HepG2 (cell line): ENCODE data around the gene DOK1. TPM values are rescaled to one million over a fixed set of nuclear protein-coding genes. Genes with fewer than 3 reads are reported as not detected.
A peak's percentile ranks its signal among the peaks of the same experiment; 100 is the strongest.

Source experiments
- ATF7 ChIP-seq, 2 experiments: fragments of 450-650 bp in 1 of 2; sonication (generic) in 1 of 2; formaldehyde crosslinking in 1 of 2; IDR thresholded peaks; 2 replicates each; pipeline versions ENCODE4 v1.4.0 to v1.6.1; 2016 to 2020; ENCODE audit warnings: antibody characterized with exemption in 1 of 2, mild to moderate bottlenecking in 1 of 2, missing genetic modification reagents in 1 of 2
- ATM ChIP-seq: fragments of 450-650 bp; IDR thresholded peaks from 2 replicates; pipeline ENCODE4 v1.7.1; 2017; ENCODE audit warnings: mild to moderate bottlenecking, borderline replicate concordance
- FLYWCH1 ChIP-seq: sonication (generic); formaldehyde crosslinking; IDR thresholded peaks from 2 replicates; pipeline ENCODE4 v1.8.1; 2023; ENCODE audit warnings: mild to moderate bottlenecking, missing genetic modification reagents
- LBX2 ChIP-seq: sonication (generic); formaldehyde crosslinking; IDR thresholded peaks from 2 replicates; pipeline ENCODE4 v1.5.0; 2020; ENCODE audit warnings: missing genetic modification reagents, mild to moderate bottlenecking, borderline replicate concordance
- NFYC ChIP-seq: IDR thresholded peaks from 2 replicates; pipeline ENCODE4 v1.6.1; 2016; ENCODE audit warnings: missing genetic modification reagents, missing compliant biosample characterization
- PHF20 ChIP-seq: sonication (generic); formaldehyde crosslinking; IDR thresholded peaks from 2 replicates; pipeline ENCODE4 v1.5.0; 2020; ENCODE audit warnings: mild to moderate bottlenecking, missing genetic modification reagents
- SCMH1 ChIP-seq: sonication (generic); formaldehyde crosslinking; IDR thresholded peaks from 2 replicates; pipeline ENCODE4 v1.9.0; 2021; ENCODE audit warnings: missing genetic modification reagents, mild to moderate bottlenecking, borderline replicate concordance
- TBX2 ChIP-seq: sonication (generic); formaldehyde crosslinking; IDR thresholded peaks from 2 replicates; pipeline ENCODE4 v1.5.0; 2020; ENCODE audit warnings: missing genetic modification reagents, mild to moderate bottlenecking, borderline replicate concordance
- ZC3H4 ChIP-seq: sonication (generic); formaldehyde crosslinking; IDR thresholded peaks from 2 replicates; pipeline ENCODE4 v1.4.0; 2020; ENCODE audit warnings: missing genetic modification reagents, borderline replicate concordance
- ZNF205 ChIP-seq: IDR thresholded peaks from 2 replicates; pipeline ENCODE4 v1.6.1; 2018; ENCODE audit warnings: missing biosample characterization, missing genetic modification reagents
- ZNF276 ChIP-seq: sonication (generic); formaldehyde crosslinking; IDR thresholded peaks from 2 replicates; pipeline ENCODE4 v1.4.0; 2020; ENCODE audit warnings: mild to moderate bottlenecking, low read depth, missing genetic modification reagents
- ZNF296 ChIP-seq: sonication (generic); formaldehyde crosslinking; conservative IDR thresholded peaks from 2 replicates; pipeline ENCODE4 v1.5.0; 2020; ENCODE audit warnings: mild to moderate bottlenecking, missing genetic modification reagents
- ZNF30 ChIP-seq: sonication (generic); formaldehyde crosslinking; IDR thresholded peaks from 2 replicates; pipeline ENCODE4 v1.5.0; 2020; ENCODE audit warnings: mild to moderate bottlenecking, missing genetic modification reagents
- ZNF367 ChIP-seq: sonication (generic); formaldehyde crosslinking; IDR thresholded peaks from 2 replicates; pipeline ENCODE4 v1.4.0; 2020; ENCODE audit warnings: missing genetic modification reagents, borderline replicate concordance
- ZNF639 ChIP-seq: conservative IDR thresholded peaks from 2 replicates; pipeline ENCODE4 v1.6.1; 2018; ENCODE audit warnings: missing genetic modification reagents
- ZNF747 ChIP-seq: sonication (generic); formaldehyde crosslinking; IDR thresholded peaks from 2 replicates; pipeline ENCODE4 v1.8.1; 2023; ENCODE audit warnings: missing genetic modification reagents, mild to moderate bottlenecking, borderline replicate concordance
- polyA plus RNA-seq, 8 experiments: library from polyadenylated mRNA; depleted of rRNA in 3 of 8; stranded (reverse) in 7 of 8; unstranded in 1 of 8; fragments of >200 nt; fragmentation: Illumina TruSeq in 4 of 8; extraction: Trizol in 4 of 8; gene quantifications; 2 replicates each; pipeline versions ENCODE4 v1.2.1 to v1.2.3, GENCODE V29; 2011 to 2016; ENCODE audit warnings: low read depth in 4 of 8, missing spikeins in 1 of 8, mixed read lengths in 1 of 8; ENCODE audit not compliant: insufficient read depth in 1 of 8
- total RNA-seq, 5 experiments: library from RNA; depleted of rRNA; stranded (reverse); fragments of >200 nt; fragmentation: Illumina TruSeq; extraction: Trizol; gene quantifications; 2 replicates each; pipeline ENCODE4 v1.2.3, GENCODE V29; 2016; ENCODE audit warnings: low read depth in 1 of 5
- TF ChIP-seq, protein P1 (sequence below): sonication (generic); formaldehyde crosslinking; IDR thresholded peaks from 2 replicates; pipeline ENCODE4 v1.5.0; 2020; ENCODE audit warnings: mild to moderate bottlenecking, missing genetic modification reagents
- TF ChIP-seq, protein P2 (sequence below): sonication (generic); formaldehyde crosslinking; IDR thresholded peaks from 2 replicates; pipeline ENCODE4 v1.4.0; 2020; ENCODE audit warnings: missing genetic modification reagents, mild to moderate bottlenecking, borderline replicate concordance

The DOK1 gene
- total and polyA plus RNA-seq, 2 of the 13 experiments (the other 11 are each of a cell fraction or from before 2014, with no cell fraction given), result 0.53 to 0.74 TPM

- TF ChIP-seq, protein P1, sequence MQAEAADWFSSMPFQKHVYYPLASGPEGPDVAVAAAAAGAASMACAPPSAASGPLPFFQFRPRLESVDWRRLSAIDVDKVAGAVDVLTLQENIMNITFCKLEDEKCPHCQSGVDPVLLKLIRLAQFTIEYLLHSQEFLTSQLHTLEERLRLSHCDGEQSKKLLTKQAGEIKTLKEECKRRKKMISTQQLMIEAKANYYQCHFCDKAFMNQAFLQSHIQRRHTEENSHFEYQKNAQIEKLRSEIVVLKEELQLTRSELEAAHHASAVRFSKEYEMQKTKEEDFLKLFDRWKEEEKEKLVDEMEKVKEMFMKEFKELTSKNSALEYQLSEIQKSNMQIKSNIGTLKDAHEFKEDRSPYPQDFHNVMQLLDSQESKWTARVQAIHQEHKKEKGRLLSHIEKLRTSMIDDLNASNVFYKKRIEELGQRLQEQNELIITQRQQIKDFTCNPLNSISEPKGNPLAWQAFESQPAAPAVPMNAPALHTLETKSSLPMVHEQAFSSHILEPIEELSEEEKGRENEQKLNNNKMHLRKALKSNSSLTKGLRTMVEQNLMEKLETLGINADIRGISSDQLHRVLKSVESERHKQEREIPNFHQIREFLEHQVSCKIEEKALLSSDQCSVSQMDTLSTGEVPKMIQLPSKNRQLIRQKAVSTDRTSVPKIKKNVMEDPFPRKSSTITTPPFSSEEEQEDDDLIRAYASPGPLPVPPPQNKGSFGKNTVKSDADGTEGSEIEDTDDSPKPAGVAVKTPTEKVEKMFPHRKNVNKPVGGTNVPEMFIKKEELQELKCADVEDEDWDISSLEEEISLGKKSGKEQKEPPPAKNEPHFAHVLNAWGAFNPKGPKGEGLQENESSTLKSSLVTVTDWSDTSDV (CRISPR knock-in tag), result no peak
- TF ChIP-seq FLYWCH1 (CRISPR knock-in tag) (no peak), ZNF30 (no peak), ZNF276 (CRISPR knock-in tag) (peak; percentile 72; the same call in 1 of the 2 replicates), ZNF747 (CRISPR knock-in tag) (peak; percentile 94; the same call in 1 of the 2 replicates), ATF7 (IDR thresholded peaks at IDR 0.05) (no peak), ATF7 (CRISPR knock-in tag; IDR thresholded peaks at IDR 0.05) (peak; percentile 29; the same call in 1 of the 2 replicates), ZNF296 (CRISPR knock-in tag) (no peak), ZNF639 (CRISPR knock-in tag) (no peak; the same call in 1 of the 2 replicates), NFYC (CRISPR knock-in tag) (peak; percentile 80), TBX2 (peak; percentile 78), ATM (no peak), SCMH1 (CRISPR knock-in tag) (no peak), ZC3H4 (CRISPR knock-in tag) (peak; percentile 86; the same call in 1 of the 2 replicates), ZNF205 (CRISPR knock-in tag) (peak; percentile 71; the same call in 1 of the 2 replicates), ZNF367 (no peak), LBX2 (CRISPR knock-in tag) (peak; percentile 55; the same call in 1 of the 2 replicates), PHF20 (peak; percentile 87)
- TF ChIP-seq, protein P2, sequence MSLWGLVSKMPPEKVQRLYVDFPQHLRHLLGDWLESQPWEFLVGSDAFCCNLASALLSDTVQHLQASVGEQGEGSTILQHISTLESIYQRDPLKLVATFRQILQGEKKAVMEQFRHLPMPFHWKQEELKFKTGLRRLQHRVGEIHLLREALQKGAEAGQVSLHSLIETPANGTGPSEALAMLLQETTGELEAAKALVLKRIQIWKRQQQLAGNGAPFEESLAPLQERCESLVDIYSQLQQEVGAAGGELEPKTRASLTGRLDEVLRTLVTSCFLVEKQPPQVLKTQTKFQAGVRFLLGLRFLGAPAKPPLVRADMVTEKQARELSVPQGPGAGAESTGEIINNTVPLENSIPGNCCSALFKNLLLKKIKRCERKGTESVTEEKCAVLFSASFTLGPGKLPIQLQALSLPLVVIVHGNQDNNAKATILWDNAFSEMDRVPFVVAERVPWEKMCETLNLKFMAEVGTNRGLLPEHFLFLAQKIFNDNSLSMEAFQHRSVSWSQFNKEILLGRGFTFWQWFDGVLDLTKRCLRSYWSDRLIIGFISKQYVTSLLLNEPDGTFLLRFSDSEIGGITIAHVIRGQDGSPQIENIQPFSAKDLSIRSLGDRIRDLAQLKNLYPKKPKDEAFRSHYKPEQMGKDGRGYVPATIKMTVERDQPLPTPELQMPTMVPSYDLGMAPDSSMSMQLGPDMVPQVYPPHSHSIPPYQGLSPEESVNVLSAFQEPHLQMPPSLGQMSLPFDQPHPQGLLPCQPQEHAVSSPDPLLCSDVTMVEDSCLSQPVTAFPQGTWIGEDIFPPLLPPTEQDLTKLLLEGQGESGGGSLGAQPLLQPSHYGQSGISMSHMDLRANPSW, result peak; percentile 47; the same call in 1 of the 2 replicates
Measured at GRCh38 chr2:74507145-74507925, 47.2 kb upstream of the DOK1 start, which contains the start of gene PCGF1 (continued).
